Measurements from ENCODE around the gene EBLN2.

The EBLN2 gene

DNA sequence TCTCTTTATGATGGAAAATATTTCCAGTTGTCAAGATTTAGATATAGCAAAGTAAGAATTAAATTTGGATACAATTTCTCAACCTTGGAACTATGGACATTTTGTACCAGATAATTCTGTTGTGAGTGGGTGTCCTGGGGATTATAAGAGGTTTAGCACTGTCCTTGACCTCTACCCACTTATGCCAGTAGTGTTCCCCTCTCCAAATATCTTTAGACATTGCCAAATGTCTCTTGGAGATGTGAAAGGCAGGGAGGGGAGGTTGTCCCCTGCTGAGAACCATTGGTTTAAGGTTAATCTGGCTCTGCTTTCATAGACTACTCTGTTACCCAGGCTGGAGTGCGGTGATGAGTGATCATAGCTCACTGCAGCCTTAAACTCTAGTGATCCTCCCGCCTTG lies at the start of gene EBLN2:
TSS of gene EBLN2 (plus strand) at position 244 of the 400 bp plus-strand sequence. CDS start 423 bp downstream, outside the sequence.
- DNase-seq: no peak

DNA sequence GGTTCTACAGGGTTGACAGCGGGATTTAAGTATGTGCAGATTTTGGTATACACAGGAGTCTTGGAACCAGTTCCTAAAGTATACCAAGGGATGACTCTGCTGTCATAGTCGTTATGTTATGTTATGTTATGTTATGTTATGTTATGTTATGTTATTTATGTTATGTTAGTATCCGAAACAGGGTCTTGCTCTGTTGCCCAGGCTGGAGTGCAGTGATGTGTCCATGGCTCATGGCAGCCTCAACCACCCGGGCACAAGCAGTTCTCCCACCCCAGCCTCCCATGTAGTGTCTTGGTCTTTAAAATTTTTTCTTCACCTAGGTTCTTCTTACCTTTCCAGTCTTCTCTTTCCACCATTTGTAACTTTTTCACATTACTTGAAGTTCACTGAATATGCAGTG lies 43.2 kb upstream of the EBLN2 start:
- DNase-seq: no peak

DNA sequence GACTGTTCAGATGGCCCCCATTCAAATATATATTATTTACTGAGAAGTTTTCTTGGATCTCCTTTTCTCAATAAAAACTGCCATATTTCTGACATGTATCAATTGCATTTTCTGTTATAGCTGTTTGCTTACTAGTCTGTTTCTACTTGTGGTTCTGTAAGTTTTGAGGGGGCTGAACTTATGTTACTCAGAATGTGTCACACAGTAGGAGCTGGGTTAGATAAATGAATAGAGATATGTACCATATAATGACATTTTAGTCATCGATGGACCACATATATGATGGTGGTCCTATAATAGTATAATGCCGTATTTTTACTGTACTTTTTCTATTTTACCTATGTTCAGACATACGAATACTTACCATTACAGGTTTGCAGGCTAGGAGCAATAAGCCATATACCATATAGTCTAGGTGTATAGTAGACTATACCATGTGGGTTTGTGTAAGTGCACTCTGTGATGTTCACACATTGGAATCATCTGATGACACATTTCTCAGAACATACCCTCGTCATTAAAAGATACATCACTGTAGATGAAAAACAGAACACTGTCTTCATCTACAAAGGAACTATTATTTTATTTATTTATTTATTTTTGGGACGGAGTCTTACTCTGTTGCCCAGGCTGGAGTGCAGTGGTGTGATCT lies 42.5 kb upstream of the EBLN2 start:
- no peak for DNase-seq

DNA sequence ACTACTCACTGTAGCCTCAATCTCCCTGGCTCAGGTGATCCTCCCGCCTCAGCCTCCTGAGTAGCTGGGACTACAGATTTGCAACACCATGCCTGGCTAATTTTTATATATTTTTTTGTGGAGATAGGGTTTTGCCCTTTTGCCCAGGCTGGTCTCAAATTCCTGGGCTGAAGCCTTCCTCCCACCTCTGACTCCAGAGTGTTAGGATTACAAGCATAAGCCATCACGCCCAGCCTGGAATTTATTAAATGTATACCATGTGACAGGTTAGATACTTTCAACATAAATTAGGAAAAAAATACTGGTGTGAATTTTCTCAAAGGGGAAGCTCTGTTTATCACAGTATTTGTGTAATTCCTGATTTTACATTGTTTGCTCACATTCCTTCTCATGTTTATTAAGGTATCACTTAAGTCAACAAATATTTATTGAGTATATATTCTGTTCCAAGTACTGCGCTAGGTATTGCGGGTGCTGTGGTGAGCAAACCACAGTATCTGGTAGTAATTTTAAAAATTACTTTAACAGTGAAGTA lies 40.1 kb upstream of the EBLN2 start:
- DNase-seq: no peak

DNA sequence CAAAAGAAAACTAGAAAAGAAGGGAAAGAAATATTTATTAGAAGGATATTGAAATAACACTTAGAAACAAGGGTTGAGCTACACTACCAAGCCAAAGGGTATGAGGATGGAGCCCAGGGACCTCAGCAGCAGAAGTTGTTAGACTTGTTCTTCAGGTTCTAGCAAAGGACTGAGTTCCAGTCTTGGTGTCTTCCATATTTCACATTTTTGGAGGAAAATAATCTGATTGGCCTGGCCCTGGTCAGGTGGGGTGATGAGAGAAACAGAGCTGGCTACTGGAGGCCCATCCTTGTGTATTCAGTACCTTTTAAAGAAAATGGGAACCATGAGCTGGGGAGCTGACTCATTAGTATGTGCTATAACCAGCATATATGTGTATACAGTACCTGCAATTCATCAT lies 36.6 kb upstream of the EBLN2 start:
- DNase-seq: no peak

DNA sequence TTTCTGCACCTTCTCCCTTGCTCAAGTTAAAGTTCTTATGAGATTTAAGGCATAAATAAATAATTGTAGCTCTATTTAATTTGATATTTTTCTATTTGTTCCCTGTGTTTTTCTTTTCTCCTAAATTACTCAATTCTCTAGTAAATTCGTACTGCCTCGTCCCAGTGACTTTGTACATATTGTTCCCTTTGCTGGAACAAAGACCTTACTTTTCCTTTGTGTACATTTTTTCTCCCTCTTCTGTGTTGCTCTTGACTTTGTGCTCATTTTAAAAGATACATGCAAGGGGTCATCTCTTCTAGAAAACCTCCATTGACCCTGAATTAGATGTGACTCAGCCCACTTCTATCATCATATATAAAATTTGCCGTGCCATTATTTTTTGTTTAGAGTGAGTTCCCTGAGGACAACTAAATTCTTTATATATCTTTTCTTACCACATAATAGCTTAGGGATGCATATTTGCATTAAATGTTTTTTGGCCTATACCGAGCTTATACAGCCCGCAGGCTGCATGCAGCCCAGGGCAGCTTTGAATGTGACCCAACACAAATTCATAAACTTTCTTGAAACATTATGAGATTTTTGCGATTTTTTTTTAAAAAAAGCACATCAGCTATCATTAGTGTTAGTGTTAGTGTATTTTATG lies 35.2 kb upstream of the EBLN2 start:
- no peak for DNase-seq

DNA sequence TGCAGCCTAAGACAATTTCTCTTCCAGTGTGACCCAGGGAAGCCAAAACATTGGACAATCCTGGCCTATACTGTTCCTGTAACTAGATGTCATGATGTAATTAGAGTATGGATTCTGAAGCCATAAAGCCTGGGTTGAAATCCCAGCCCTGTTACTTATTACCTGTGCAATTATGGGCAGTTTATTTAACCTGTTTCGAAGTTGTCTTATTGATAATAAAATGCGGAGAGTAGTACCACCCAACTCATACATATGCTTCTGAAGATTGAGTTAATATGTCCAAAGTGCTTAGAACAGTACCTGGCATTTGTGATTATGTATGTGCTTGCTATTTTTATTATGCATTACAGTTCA lies 34.7 kb upstream of the EBLN2 start:
- DNase-seq: no peak

DNA sequence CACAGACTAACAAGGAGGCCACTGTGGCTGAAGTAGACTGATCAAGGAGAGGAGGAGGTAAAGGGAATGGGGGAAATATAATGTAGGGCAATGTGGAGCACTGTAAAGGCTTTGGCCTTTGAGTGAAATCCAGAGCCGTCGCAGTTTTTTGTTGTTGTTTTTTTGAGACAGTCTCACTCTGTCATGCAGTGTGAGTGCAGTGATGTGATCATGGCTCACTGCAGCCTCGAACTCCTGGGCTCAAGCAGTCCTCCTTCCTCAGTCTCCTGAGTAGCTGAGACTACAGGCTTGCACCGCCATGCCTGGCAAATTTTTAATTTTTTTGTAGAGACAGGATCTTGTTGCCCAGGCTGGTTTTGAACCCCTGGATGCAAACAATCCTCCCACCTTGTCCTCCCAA lies 32.7 kb upstream of the EBLN2 start:
- no peak for DNase-seq

DNA sequence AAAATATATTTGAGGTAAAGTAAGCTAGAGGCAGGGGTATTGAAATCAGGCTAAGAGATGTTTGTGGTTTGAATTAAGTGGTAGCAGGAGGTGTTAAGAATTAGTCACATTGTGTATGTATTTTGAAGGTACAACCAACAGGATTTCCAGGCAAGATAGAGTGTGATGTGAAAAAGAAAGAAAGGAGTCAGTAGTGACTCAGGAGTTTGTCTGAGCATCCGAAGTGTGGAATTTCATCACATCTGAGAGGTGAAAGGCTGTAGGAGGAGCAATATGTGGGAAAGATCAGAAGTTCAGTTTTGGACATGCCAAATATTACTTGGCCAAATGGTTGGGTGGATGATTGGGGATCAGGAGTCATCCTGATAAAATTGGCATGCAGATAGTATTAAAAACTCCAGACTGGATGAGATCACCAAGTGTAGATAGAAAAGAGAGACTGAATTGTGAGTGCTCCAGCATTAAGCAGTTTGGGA lies 32.1 kb upstream of the EBLN2 start:
- DNase-seq: no peak

DNA sequence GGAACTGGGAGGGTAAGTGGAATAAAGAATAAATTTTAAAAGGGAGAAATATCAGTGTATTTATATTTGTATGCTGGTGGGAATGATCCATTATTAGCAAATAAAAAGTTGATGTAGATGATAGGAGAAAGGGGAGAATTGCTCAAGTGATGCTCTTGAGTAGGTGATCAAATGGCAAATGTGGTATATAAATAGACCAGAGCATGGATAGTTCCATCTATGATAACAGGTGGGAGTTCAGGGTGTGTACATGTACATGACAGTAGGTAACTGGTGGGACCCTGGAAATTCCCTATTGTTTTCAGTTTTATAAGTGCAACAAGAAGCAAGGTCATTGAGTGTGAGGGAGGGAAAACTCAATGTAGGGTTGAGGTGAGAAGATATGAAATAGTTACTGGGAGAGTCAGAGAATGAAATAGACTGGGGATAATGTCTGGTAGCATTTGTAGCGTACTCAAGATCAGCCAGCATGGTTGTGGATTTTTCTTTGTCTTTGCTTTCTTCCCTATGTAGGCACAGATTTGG lies 31.3 kb upstream of the EBLN2 start:
- no peak for DNase-seq

DNA sequence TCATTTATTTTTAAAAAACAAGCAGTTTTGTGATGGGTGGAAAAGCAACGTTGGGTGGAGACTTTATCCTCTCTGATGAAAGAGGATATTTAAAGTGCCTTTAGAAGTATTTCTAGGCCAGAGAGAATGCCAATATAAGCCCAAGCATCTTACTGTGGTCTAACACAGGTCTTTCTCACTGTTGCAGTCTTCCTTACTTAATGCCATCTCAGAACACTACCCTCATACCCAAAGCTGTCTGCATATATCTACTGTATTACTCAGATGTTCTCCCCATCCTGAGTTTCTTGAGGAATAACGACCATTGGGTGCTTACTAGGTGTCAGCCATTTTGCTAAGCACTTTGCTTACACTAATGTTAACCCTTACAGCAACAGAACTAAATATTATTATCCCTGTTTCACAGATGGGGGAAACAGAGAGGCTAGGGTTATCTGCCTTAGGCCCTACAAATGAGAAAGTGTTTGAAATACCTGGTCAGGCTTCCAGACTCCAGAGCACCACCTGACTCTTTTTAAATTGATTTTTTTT lies 29.8 kb upstream of the EBLN2 start:
- no peak for DNase-seq

DNA sequence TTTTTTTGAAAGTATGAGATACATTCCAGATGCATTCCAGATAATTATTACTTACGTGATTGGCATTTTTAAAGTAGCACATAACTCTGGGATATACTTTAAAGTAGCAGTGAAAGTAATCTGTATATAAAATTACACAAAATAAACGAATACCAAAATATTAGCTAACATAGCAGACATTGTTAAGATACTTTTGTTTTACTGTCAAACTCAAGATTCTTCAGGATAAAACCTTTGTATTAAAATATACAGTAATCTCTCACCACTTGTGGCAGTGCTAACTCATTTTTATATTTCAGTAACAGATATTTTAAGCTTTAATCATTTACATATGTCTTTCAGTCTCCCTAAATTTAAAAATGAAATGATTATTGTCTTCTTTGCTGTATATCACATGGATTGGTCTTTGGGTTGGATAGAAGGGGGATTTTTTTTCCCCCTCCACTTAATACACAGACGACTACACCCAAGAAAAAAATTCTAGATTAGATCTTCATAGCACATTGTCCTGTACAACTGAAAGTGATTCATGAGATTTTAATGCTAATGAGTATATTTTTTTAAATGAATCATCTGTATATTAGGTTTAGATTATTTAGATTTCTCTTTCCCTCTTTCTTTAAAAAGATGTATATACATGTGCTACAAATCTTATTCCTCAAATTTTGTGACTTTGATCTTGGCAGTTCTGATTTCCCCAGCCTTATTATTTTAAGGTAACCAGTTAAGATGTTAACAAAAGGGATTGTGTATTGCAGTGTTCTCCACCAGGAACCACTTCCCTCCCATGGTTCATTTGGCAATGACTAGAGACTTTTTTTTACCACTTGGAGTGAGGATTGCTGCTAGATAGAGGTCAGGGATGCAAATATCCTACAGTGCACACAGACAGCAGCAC lies 24.5 kb upstream of the EBLN2 start:
- DNase-seq: no peak

DNA sequence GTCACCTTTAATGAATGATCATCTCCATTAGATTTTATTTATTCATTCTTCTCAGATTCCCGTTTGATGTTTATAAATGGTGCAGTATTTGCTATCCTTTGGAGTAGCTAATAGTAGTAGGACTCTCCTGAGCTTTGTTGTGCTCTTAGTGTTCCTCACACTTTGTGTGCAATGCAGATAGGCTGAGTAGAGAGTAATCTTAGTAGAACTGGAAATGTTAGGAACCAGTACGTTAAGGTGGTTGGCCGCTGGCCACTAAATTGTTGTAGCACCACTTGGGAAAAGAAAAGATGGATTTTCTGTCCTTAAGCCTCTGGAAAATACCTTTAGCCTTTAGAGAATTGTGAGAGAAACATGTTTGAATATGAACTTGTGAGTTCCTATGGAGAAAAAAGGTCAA lies 19.9 kb upstream of the EBLN2 start:
- DNase-seq: no peak

DNA sequence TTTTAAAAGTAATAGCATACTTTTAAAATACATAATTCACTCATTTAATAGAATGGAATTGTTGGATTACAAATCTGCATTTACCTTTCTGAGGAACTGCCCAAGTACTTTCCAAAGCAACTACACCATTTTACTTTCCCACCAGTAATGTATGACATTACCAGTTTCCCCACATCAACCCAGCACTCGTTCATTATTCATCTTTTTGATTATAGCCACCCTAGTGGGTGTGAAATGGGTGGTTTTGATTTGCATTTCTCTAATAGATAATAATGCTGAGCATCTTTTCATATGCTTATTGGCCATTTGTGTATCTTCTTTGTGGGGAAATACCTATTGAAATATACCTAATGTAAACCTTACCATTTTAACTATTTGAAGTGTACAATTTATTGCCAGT lies 18.0 kb upstream of the EBLN2 start:
- no peak for DNase-seq

DNA sequence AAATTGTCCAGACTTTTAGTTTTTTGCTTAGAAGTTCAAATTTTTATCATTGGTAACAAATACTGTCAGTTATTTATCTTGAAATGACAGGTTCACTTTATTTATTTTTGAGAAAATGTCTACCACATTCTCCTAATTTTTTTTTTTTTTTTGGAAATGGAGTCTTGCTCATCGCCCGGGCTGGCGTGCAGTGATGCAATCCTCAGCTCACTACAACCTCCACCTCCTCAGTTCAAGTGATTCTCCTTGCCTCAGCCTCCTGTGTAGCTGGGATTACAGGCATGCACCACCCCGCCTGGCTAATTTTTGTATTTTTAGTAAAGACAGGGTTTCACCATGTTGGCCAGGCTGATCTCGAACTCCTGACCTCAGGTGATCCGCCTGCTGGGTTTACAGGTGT lies 16.1 kb upstream of the EBLN2 start:
- no peak for DNase-seq

DNA sequence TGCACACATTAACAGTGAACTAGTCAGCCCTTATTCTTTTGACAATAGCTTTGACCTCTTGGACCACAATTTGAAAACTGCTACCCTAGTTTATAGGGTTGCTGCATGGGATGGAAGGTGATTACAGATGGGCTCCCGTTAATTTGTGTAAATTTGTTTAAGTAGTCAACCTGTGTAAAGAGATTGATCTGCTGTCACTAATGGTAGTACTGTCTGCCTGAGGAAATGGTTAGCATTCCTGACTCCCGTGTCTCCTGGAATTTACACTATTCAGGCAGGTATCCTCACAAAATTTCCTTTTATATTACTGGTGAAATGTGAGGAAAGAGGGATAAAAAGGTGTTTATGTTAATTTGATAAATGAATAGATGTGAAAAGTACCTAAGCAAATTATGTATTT lies 15.3 kb upstream of the EBLN2 start:
- DNase-seq: no peak

DNA sequence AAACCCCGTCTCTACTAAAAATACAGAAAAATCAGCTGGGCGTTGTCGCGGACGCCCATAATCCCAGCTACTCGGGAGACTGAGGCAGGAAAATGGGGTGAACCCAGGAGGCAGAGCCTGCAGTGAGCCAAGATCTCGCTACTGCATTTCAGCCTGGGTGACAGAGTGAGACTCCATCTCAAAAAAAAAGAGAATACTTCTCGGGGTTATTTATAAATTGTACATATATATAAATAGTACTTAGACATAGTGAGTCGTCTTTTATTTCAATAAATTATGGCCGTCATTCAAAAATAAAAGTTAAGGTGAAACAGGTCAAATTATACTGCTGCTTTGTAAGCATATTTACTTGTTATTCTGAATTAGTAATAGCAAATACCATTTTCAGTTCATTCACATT lies 12.1 kb upstream of the EBLN2 start:
- no peak for DNase-seq

DNA sequence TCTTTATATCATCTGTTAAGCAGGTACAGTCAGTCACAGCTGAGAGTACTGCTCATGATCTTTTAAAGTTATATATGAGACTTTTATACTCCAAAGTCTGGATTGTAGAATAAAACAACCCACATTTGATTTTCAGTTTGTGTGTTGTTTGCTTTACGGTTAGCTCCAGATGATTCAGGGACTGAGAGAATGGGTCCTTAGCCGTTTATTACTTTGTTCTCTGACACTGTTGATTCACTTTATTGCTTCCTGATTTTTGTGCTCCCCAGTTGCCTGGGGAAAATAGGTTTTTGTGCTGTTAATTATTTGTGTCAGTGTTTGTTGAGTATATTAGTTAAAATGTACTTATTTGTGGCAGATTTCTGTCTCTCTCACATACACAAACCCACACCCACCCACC lies 8.6 kb upstream of the EBLN2 start:
- DNase-seq: no peak

DNA sequence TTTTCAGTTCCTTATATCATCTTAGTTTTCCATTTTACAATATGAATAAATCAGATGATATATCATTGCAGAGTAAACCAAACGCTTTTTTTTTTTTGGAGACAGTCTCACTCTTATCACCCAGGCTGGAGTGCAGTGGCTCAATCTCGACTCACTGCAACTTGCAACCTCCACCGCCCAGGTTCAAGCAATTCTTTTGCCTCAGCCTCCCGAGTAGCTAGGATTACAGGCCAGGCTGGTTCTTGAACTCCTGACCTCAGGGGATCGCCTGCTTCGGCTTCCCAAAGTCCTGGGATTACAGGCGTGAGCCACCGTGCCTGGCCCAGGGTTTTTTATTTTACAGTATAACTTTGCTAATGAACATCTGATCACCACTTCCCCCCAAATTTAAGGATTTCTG lies 5.9 kb upstream of the EBLN2 start:
- no peak for DNase-seq

DNA sequence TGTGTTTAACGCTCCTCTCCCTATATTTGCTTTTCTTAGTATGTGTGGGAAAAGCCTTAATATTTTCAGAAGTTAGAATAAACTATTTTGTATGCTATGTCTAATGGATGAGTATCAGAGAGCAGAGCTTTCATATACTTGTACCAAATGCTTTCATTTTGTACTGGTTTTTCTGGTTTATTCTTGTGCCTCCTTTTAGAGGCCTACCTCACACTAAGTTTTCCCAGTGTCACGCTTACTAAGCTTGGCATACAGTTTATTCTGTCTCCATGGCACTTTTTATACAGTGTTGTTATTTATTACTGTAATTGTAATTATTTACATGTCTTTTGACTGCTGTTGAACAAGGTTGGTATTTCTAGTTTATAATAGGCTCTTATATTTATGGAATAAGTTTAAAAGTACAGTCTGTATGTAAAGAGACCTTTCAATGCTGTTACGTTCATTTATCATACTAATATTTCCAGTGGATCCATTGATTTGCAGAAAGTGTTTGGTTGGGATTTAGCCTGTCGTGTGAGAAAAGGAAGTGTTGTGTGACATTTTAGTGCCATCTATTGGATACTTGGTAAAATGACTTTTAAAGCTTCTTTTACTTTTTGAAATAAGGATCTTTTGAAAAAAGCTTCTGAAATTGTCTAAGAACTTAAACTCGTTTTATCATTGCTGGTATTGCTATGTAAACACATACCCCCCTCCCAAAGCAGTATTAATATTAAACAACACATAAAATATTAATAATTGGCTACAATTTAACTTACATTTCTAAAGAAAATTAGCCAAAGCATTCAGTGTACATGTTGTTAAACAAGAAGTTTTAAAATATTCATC lies 5.2 kb upstream of the EBLN2 start:
- DNase-seq: peak; percentile 3

DNA sequence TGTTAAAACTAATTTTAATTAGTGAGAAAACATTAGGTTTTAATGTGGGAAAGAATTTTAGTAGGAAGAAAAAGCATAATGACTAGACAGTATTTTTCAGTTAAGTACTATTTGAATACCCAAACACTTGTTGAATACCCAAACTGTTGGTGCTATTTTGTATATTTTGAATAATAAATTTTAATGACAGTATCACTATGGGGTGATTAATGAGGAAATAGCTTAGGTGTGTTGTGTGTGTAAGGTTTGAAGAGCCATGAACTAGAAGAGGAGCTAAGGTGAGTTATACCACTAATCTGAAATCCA lies 4.7 kb upstream of the EBLN2 start:
- DNase-seq: no peak

DNA sequence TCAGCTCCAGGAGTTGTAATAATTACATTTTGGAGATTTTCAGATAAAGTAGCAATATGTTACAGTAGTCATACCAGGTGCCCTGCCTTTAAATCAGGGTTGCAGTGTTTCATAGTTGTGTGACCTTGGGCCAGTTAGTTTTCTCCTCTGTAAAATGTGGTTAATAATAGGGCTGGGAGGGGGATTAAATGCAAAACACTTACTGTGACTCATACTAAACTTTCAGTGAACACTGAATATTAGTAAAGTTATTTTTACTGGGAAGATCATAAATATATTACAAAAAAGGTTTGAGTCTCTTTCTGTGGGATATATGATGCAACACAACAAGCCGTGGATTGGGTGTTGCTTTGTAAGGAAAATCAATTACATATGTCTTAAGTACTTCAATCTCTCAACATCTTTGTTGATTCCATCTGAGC lies 1.1 kb upstream of the EBLN2 start:
- DNase-seq: no peak

Measured in NCI-H1105 treated with DMSO at 0.1 percent for 48 hours (cell line).